LNCaP clone FGC (cell line): Measurements from ENCODE around the gene SLITRK3.

Experiments used
- DNase-seq: peaks from one replicate; pipeline ENCODE4 v3.0.0-alpha.2; 2011; ENCODE audit warnings: low read depth
- H3K4me3 ChIP-seq: 2 replicates; pipeline ENCODE4 v1.5.1; 2011; ENCODE audit warnings: mild to moderate bottlenecking, low read depth, low read length, control low read depth
- CTCF ChIP-seq: IDR thresholded peaks from 2 replicates; pipeline ENCODE4 v1.5.1; 2012; ENCODE audit warnings: mild to moderate bottlenecking; ENCODE audit not compliant: control insufficient read depth, insufficient read depth; ENCODE audit errors: extremely low read depth

SLITRK3 gene

DNA sequence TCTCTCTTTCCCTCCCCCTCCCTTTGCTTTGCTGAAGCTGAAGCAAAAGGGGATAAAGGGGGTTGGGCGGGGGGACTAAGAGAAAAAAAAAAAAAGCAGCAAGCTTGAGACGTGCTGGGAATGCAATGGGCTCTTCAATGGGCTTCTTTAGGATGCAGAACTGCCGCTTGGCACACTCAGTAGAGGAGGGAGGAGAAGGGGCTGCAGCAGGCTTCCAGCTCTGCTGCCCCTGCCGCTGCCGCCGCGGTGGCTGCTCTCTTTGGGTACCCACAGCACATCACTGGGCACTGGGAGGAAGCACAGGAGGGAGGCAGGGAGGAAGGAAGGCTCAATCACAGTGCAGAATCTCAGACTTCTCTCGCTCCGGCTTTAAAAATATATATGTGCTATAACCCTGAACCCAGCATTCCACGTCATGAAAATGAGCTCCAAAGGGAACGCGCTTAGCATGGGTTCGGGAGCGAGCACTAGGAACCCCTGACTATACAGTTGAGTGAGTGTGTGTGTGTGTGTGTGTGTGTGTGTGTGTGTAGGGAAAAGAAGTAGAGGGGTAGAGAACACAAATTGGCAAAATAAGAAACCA, 3.5 kb downstream of the SLITRK3 start:
- H3K4me3 ChIP-seq = peak overlapping the region; percentile 57
- no peak for TF ChIP-seq CTCF
- DNase-seq = no peak

DNA sequence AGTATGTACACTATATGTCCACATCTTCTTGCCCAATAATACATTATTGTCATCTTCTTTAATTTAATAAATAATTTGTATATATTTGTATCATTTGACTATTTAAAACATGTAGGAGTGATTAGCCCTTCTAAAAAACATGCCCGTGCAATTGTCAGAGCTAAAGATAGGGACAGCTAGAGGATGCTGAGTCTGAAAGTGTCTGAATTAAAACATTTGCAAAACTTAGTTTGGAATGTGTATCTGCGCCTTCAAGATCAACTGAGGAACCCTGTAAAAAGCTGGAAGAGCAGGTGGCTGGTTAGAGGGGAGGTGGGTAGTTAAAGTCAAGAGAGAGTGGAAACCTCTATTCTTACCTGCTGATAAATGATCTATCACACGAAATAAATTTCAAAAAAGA, 4.7 kb downstream of the SLITRK3 start:
- TF ChIP-seq CTCF = no peak
- no peak overlapping the region for H3K4me3 ChIP-seq
- no peak for DNase-seq

DNA sequence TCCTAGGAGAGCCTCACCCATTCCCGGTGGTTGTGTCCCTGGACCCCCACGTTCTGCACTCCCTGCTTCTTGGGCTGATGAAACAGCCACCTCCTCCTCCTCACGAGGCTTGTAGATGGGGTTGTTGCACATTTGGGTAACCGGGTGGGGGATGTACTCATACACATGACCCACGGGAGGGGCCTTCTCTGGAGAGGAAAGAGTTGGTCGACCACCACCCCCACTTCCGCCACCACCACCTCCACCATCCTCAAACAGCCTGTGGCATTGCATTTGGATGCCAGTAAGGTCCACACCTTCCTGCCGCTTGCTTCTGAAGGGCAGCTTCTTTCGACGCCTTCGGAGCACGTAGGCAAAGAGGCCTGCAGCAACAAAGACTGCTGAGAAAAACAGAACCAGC, 7.7 kb downstream of the SLITRK3 start:
- no peak for DNase-seq
- no peak overlapping the region for H3K4me3 ChIP-seq
- TF ChIP-seq CTCF = no peak

- H3K4me3 ChIP-seq = no peak overlapping the region
These were observed 10.4 kb downstream of the SLITRK3 start for GRCh38 chr3:165185707-165186327.

DNA sequence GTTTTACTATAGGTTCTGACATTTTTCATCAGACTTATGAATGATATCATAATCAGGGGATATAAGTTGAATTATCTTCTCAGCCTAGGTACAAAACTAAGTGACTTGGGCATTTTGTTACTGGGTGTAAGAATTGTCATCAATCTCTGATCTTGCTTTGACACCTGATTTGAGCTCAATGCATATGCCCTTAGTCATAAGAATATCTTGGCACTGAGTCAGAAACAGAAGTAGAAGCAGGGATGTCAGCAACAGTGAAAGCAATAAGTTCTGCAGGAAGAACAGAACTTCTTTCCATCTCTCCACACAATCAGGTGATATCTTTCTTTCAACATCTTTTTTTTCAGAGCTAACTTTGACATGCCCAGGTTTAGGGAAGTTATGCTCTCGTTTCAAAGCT, 14.6 kb downstream of the SLITRK3 start:
- DNase-seq = no peak
- H3K4me3 ChIP-seq = no peak overlapping the region
- TF ChIP-seq CTCF = no peak

More at GRCh38 chr3:165185707-165186327, 10.4 kb downstream of the SLITRK3 start:
- DNase-seq = no peak
- peak; percentile 81 for TF ChIP-seq CTCF

DNA sequence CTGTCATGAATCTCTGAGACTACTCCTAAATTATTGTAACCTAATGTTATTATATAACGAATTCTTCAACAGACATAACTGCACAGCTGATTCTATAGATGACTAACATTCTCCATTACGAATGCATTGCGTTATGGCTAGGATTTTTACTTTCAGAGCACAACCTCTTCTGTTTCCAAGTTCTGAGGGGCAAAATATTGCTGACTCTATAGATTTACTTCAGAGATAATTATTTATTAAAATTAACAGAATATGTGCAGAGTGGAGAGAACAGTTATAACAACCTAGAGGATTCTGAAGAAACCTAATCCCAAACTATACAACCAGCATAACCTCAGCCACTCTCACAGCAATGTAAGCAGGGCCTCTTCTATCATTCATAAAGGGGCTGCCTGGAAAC, 25.9 kb downstream of the SLITRK3 start:
- no peak for TF ChIP-seq CTCF
- H3K4me3 ChIP-seq = no peak overlapping the region
- no peak for DNase-seq

DNA sequence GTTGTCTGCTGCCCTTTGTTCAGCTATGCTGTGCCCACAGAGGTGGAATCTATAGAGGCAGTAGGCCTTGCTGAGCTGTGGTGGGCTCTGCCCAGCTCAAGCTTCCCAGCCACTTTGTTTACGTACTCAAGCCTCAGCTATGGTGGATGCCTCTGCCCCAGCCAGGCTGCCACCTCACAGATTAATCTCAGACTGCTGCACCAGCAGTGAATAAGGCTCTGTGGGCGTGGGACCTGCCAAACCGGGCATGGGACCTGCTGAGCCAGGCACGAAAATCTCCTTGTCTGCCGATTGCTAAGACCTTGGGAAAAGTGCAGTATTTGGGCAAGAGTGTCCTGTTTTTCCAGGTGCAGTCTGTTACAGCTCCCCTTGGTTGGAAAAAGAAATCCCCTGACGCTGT, 26.8 kb downstream of the SLITRK3 start:
- no peak overlapping the region for H3K4me3 ChIP-seq
- no peak for DNase-seq
- TF ChIP-seq CTCF = no peak
